Calu3 (cell line): ENCODE measurements around the gene ELL. TPM values are rescaled to one million over a fixed set of nuclear protein-coding genes. Genes with fewer than 3 reads are reported as not detected.

Experiments used
- BruUV-seq: library from RNA; stranded (reverse); fragments of 400-500 nt; replicated peaks from 2 replicates; lab custom pipeline; 2021; lab: Mats Ljungman, UMichigan
- CTCF ChIA-PET: fragments of 300-600 bp; sonication (Branson Sonifier 250); formaldehyde crosslinking; loops from one replicate; lab custom pipeline; 2022; ENCODE audit warnings: antibody characterized with exemption; lab: Charles Lee
- DNase-seq: peaks from one replicate; pipeline ENCODE4 v3.0.0; 2022
- H3K27ac Mint-ChIP-seq: one replicate; pipeline ENCODE4 v1.8.0; 2022; ENCODE audit warnings: mixed read lengths; ENCODE audit not compliant: unreplicated experiment
- H3K27me3 Mint-ChIP-seq: one replicate; pipeline ENCODE4 v1.8.0; 2022; ENCODE audit warnings: mixed read lengths; ENCODE audit not compliant: unreplicated experiment
- H3K36me3 Mint-ChIP-seq: one replicate; pipeline ENCODE4 v1.8.0; 2022; ENCODE audit warnings: mild to moderate bottlenecking, moderate library complexity, mixed read lengths; ENCODE audit not compliant: insufficient read depth, unreplicated experiment
- H3K4me1 Mint-ChIP-seq: one replicate; pipeline ENCODE4 v1.8.0; 2022; ENCODE audit warnings: mild to moderate bottlenecking, low read depth, mixed read lengths; ENCODE audit not compliant: unreplicated experiment
- H3K4me3 Mint-ChIP-seq: one replicate; pipeline ENCODE4 v1.8.0; 2022; ENCODE audit warnings: mild to moderate bottlenecking, low read depth, moderate library complexity, mixed read lengths; ENCODE audit not compliant: unreplicated experiment
- H3K9me3 Mint-ChIP-seq: one replicate; pipeline ENCODE4 v1.8.0; 2022; ENCODE audit warnings: low read depth, mixed read lengths; ENCODE audit not compliant: unreplicated experiment
- CTCF ChIP-seq: fragments of 200-600 bp; IDR thresholded peaks from one replicate; pipeline ENCODE4 v1.8.0; 2022; ENCODE audit warnings: antibody characterized with exemption; ENCODE audit not compliant: unreplicated experiment
- intact Hi-C: fragments of 100-400 bp; cut with micrococcal nuclease; formaldehyde crosslinking; loops from one replicate; pipeline ENCODE4 v1.10.0; 2022; ENCODE audit not compliant: unreplicated experiment
- total RNA-seq: library from RNA; stranded (reverse); gene quantifications from 2 replicates; pipeline ENCODE4 v1.2.3, GENCODE V29; 2022

The ELL gene
- total RNA-seq, 1 experiment from 2014 or later, result 11.0 TPM

GRCh38 chr19:18518639-18519038 lies 3.2 kb downstream of the ELL start:
- Mint-ChIP-seq H3K9me3 (no peaks in the 10 kb centered on the region), H3K4me3 (no peak overlapping the region), H3K4me1 (peaks cover 30% of the 10 kb centered on the region), H3K36me3 (peaks cover 35% of the 10 kb centered on the region), H3K27ac (no peak overlapping the region), H3K27me3 (no peaks in the 10 kb centered on the region)
- intact Hi-C loops, result no loop called here
- no peak for TF ChIP-seq CTCF
- DNase-seq, result no peak
- CTCF ChIA-PET, result interaction anchor here (0.5 kb wide), 1 partner anchor 37 kb away, joined by 3 read pairs; no protein-coding TSS in a partner anchor
- no TSS peak for BruUV-seq

- no peaks in the 10 kb centered on the region for H3K9me3 Mint-ChIP-seq
- peaks cover 30% of the 10 kb centered on the region for H3K4me1 Mint-ChIP-seq
- H3K4me3 Mint-ChIP-seq, result no peak overlapping the region
- intact Hi-C loops, result no loop called here
- no peaks in the 10 kb centered on the region for H3K27me3 Mint-ChIP-seq
- no peak for TF ChIP-seq CTCF
- no peak for DNase-seq
- peaks cover 33% of the 10 kb centered on the region for H3K36me3 Mint-ChIP-seq
- CTCF ChIA-PET, result interaction anchor here (0.6 kb wide), 1 partner anchor 224 kb away, joined by 3 read pairs; no protein-coding TSS in a partner anchor
- no peak overlapping the region for H3K27ac Mint-ChIP-seq
- no TSS peak for BruUV-seq
Measured at GRCh38 chr19:18517606-18518005, 4.3 kb downstream of the ELL start.

- no peaks in the 10 kb centered on the region for H3K9me3 Mint-ChIP-seq
- no TSS peak for BruUV-seq
- no peak for TF ChIP-seq CTCF
- H3K27me3 Mint-ChIP-seq, result no peaks in the 10 kb centered on the region
- no peak overlapping the region for H3K4me3 Mint-ChIP-seq
- DNase-seq, result no peak
- CTCF ChIA-PET, result no interaction called here
- intact Hi-C loops, result no loop called here
- peaks cover 17% of the 10 kb centered on the region for H3K36me3 Mint-ChIP-seq
- no peak overlapping the region for H3K27ac Mint-ChIP-seq
- H3K4me1 Mint-ChIP-seq, result peaks cover 30% of the 10 kb centered on the region
Measured at GRCh38 chr19:18515959-18516358, 5.9 kb downstream of the ELL start.

- DNase-seq, result peak; percentile 52
- Mint-ChIP-seq H3K9me3 (no peaks in the 10 kb centered on the region), H3K27me3 (no peaks in the 10 kb centered on the region), H3K36me3 (peaks cover 7% of the 10 kb centered on the region), H3K4me3 (no peak overlapping the region), H3K4me1 (peaks cover 24% of the 10 kb centered on the region), H3K27ac (no peak overlapping the region)
- intact Hi-C loops, result no loop called here
- BruUV-seq, result no TSS peak
- CTCF ChIA-PET, result interaction anchor here (0.7 kb wide), 1 partner anchor 27 kb away, joined by 3 read pairs; no protein-coding TSS in a partner anchor
- no peak for TF ChIP-seq CTCF
Measured at GRCh38 chr19:18514800-18515682, 6.8 kb downstream of the ELL start.
